GM23248 (cell line): ENCODE data around the gene KCNJ1.

Experiments used
- EZH2 ChIP-seq: fragments of 200-600 bp; sonication (generic); IDR thresholded peaks from 2 replicates; pipeline ENCODE4 v1.6.1; 2018; ENCODE audit warnings: antibody characterized with exemption, mild to moderate bottlenecking; ENCODE audit not compliant: insufficient read depth, poor library complexity, severe bottlenecking
- EZH2phosphoT487 ChIP-seq: fragments of 200-600 bp; sonication (generic); IDR thresholded peaks from 2 replicates; pipeline ENCODE4 v1.6.1; 2018; ENCODE audit warnings: antibody characterized with exemption, moderate library complexity, mild to moderate bottlenecking, low read depth; ENCODE audit not compliant: insufficient read depth

DNA sequence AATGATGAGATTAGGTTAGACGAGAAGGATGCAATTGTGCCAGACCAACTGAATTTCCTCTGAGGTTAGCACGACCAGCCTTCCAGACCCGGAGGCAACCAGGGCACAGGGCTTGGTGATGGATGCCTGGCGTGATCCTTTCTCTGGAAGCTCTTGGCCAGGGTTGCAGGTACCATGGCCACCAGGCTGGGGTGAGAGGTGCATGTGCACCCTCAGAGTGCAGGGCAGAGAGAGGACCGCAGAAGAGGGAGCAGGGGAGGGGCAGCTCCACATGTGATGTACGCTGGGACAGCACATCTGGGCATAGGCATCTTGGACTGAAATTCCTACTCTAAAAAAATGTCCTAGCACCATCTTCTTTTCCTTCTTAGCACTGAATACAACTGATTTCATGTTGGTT, 10.9 kb downstream of the KCNJ1 start:
- TF ChIP-seq EZH2 = no peak
- no peak for TF ChIP-seq EZH2phosphoT487
